ENCODE measurements around the gene UROC1.

DNA sequence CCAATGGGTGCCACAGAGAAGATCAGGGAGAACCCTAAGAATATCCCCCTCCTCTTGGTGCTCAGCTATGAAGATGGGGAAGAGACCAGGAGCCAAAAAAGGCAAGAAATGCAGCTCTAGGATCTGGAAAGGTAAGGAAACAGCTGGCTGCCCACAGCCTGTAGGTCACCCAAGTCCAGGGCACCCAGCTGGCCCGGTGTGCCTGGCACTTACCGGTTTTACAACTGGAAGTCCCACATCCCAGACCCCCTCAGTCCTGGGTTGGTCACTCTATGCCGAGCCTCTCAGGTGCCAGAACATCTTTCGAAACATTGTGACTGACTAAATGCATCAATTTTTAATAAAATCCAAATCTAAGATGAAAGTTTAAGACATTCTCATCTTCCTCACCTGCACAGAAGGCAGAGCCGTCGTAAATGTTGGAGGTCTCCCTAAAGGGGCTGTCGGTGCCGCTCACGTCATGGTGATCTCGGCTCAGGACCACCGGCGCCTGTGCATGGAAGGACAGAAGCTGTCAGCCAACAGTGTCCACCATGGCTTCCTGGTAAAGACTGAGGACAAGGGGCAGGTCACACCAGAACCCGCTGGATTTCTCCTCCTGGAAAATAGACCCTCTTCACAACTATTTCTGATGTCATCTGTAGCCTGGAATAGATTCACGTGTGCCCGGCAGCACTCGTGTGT lies 28.5 kb downstream of the UROC1 start:
- TF ChIP-seq POLR2A (IDR thresholded peaks at IDR 0.05; ENCODE audit: low read length) (no peak), GATA1 (IDR thresholded peaks at IDR 0.05; ENCODE audit: low read depth, low read length) (no peak)
